ENCODE measurements around the gene SLC8A2. TPM values are rescaled to one million over a fixed set of nuclear protein-coding genes. Genes with fewer than 3 reads are reported as not detected.

SLC8A2 gene
- total RNA-seq, 1 donor from 2014 or later = 0.39 TPM

DNA sequence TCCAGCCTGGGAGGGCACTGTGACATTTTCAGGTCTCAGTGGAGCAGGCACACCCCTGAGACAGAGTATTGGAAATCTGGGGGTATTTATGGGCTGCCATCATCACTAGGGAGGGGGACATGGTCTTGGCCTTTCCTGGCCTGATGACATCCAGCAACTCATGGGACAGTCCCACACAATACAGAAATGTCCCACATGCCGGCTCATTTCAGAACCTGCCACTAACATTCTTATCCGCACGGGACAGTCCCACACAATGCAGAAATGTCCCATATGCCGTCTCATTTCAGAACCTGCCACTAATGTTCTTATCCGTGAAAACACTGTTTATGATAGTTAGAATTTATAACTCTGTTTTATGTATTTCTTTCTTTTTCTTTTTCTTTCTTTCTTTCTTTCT lies 9.8 kb downstream of the SLC8A2 start:
- intact Hi-C loops (cut with micrococcal nuclease) = no loop called here

DNA sequence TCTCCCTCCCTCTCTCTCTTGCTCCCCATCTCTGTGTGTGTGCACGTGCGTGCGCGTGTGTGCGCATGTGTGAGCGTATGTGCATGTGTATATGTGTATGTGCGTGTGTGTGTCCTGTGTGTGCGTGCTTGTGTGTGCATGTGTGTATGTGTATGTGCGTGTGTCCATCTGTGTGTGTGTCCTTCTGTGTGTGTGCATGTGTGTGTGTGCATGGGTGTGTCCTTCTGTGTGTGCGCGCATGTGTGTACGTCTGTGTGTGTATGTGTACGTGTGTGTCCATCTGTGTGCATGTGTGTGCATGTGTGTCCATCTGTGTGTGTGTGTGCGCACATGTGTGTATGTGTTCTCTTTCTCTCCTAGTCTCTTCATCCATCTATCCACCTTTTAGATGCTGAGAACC lies 12.2 kb downstream of the SLC8A2 start:
- intact Hi-C loops (cut with micrococcal nuclease) = no loop called here

DNA sequence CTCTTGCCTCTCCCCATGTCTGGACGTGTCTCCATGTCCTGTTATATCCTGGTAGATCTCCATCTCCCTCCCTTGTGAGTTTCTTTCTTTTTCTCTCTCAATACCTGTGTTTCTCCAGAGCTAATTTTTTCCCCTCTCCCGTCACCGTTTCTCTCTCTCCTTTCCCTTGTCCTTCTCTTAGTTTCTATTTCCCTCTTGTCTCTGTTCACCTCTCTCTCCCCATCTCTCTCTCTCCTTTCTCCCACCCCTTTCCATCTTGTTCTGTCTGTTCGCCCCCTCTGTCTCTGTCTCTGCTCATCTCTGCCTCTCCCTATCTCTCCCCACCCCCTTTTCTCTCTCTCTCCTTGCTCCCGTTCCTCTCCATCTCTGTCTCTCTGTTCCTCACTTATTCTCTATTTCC lies 13.0 kb downstream of the SLC8A2 start:
- intact Hi-C loops (cut with micrococcal nuclease) = no loop called here

DNA sequence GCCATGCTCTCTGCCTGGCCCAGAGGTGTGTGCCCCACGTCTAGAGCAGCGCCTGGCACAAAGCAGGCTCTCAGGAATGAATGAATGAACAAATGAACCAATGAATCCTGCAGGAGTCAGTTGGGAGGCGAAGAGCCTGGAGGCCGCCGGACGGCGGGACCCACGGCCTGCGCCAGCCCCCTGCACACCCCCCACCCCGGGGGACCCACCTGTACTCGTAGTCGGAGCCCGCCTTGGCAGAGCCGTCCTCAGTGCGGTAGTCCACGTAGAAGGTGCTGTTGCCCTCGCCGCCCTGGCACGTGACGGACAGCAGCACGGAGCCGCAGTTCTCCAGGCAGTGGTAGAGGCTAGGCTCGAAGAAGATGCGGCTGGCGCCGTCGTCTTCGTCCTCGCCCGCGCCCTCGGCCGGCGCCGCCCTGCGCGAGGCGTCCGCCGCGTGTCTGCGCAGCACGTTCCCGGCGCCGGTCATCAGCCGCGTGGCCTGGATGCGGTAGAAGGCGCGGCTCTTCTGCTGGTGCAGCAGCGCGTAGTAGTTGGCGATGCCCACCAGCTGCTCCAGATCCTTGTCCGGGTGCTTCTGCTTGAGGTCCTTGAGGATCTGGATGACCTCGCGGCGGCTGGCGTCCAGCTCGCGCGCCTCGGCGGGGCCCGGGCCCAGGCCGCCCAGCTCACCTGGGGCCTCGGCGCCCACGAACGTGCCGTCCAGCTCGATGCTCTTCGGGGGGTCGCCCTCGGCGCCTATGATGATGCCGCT lies 14.8 kb downstream of the SLC8A2 start:
- intact Hi-C loops (cut with micrococcal nuclease) = no loop called here

DNA sequence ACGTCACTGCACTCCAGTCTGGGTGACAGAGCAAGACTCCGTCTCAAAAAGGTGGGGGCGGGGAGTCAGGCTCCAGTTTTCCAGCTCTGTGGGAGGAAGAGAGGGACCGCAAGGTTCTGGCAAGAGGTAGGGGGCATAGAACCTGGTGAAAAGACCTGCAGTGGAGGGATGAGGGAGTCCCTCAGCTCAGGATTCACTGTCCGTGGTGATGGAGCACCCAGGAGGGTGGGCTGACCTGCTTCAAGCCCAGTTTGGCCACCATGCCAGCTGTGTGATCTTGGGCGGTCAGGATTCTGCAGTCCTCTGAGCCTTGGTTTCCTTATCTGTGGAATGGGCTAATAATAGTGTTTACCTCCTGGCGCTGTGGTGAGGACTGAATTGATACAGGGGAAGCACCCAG lies 21.2 kb downstream of the SLC8A2 start:
- intact Hi-C loops (cut with micrococcal nuclease) = no loop called here

DNA sequence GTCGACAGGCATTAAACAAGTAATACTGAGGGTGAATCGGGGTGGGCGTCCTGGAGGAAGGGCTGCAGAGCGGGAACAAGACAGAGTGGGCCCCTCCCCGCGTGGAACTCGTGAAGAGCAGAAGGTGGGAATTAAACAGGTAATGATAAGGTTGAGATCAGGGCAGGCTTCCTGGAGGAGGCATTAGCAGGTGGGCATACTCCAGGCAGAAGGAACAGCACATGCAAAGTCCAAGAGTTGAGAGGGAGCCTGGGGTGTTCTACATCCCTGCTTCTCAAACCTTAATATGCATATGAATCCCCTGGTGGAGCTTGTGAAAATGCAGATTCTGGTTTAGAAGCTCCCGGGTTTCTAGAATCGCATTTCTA lies 23.3 kb downstream of the SLC8A2 start:
- intact Hi-C loops (cut with micrococcal nuclease) = no loop called here

DNA sequence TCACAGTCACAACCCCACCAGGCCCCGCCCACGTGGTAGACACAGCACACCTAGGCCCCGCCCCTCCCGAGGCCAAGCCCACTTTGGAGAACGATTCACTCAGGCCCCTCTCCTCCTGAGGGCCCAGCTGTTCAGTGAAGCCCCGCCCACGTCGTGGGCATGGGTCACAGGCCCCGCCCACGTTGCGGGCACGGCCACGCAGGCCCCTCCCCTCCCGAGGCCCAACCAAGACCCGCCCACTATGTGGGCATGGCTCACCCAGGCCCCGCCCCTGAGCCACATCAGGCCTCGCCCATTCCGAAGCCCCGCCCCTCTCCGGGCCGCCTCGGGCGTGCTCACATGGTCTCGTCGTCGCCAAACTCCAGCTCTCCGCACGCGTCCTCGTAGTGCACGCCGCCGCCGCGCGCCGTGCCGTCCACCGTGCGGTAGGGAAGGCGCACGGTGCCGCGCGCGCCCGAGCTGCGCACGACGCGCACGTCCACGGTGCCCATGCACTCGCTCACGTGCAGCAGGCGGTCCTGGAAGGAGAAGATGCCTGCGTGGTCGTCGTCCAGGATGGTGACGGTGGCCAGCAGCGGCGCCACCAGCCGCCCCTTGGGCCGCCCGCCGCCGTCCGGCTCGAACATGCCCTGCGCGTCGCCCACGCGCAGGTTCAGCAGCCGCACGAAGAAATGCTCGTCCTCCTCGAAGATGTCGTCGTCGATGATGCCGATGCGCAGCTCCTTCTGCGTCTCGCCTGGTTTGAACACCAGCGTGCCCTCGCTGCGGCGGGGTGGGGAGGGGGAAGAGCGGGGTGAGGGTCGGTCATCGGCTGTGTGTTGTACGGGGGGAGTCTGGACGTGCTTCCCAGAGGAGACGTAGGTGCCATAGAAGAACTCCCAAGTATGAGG lies 24.0 kb downstream of the SLC8A2 start:
- intact Hi-C loops (cut with micrococcal nuclease) = no loop called here

DNA sequence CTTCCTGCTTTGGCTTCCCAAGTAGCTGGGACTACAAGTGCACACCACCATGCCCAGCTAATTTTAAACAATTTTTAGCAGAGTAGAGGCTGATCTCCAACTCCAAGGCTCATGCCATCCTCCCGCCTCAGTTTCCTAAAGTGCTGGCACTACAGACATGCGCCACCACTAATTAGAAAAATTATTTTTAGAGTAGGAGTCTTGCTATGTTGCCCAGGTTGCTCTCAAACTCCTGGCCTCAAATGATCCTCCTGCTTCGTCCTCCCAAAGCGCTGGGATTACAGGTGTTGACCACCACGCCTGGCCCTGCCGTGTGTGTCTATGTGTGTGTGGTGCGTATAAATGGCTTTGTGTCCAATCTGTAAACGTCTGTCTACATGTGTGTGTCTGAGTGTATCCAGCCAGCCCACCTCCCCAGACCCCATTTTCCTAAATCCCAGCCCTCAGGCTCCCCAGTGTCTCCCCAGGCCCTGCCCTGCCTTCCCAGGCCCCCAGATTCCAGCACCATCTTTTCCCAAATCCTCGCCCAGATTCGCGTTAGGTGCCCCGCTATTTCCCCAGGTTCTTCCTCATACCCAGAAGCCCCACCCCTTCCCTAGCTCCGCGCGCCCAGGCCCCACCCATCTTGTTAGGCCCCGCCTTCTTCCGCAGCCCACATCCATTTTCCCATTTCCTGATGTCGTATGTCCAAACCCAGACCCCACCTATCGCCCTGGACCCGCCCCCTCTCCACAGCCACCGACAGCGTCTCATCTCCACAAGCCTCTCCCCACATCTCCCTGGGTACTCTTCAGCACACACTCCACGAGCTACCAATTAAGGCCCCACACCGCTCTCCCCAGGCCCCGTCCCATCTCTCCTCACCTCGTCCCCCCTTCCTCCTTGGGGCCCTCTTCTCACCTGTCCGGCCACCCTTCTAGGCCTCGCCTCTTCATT lies 24.9 kb downstream of the SLC8A2 start:
- intact Hi-C loops (cut with micrococcal nuclease) = no loop called here

DNA sequence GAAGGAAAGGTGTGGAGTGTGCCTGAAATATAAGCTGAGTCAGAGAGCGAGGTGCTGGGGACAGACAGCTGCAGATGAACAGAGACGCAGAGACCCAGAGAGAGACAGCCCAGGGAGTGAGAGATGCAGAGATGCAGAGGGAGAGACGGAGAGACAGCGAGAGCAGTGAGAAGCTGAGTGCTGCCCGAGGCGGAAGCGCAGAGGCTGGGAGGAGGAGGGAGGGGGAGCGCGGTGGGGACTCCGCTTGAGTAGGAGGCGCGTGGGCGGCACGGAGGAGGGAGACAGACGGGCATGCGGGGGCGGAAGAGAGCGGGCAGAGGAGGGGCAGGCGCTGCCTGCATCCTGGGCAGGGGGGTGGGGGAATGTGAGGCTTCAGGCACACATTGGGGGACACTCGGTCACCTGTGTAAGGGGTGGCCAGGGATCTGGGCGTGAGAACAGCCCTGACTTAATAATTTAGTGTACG lies 25.7 kb downstream of the SLC8A2 start:
- intact Hi-C loops (cut with micrococcal nuclease) = loop anchor here (2.0 kb wide), 1 partner anchor 27 kb away; no protein-coding TSS in a partner anchor

DNA sequence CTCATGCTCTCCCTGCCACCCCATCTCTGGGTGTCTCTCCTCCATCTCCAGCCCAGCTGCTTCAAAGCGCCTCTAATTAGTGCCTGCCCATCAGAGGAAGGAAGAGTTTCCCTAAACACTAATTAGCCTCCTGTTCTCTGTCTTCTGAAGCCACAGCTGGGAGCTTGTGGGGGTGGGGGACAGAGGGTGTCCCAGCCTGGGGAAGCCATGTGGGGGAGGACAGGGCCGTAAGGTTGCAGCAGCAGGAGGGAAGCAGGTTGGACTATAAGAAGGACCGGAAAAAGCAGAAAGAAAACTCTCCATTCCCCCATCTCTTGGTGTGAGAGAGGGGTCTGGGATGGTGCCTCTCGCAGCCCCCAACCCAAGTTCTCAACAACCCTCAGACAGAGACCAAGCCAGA lies 26.2 kb downstream of the SLC8A2 start:
- intact Hi-C loops (cut with micrococcal nuclease) = loop anchor here (2.0 kb wide), 1 partner anchor 27 kb away; no protein-coding TSS in a partner anchor

DNA sequence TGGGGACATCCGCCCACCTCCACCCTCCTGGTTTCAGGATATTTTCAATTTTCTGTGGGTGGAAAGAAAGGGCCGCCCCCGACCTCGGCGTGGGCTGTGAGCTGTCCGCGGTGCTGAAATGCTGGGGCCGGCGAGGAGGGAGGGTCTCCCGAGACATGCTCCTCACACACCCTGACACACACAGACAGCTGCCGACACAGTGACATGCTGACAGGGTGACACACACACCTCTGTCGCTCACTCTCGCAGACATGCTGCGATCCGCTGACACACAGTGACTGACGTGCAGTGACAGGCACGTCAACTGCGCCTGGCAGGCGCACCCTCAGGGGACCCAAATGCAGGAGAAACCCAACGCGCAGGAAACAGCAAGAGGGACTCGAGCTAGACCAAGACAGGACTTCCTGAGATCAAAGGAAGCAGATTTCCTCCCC lies 27.3 kb downstream of the SLC8A2 start:
- intact Hi-C loops (cut with micrococcal nuclease) = loop anchor here (2.0 kb wide), 1 partner anchor 28 kb away; no protein-coding TSS in a partner anchor

DNA sequence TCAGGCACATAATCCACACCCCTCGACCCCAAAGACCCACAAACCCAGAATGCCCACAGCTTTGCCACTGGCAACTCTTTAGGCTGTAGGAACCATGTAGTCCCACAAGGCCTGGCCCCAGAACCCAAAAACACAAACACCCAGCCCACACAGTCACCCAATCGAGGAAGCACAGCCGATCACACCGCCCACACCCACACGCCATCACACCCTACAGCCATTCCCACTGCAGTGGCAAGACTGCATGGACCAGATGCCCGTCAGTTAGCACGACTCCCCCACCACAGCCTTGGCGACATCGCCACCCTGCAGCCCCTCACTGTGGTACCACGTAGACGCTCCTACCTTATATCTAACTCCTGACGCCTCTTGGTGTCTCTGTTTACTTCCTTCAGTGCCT lies 28.4 kb downstream of the SLC8A2 start:
- intact Hi-C loops (cut with micrococcal nuclease) = no loop called here

DNA sequence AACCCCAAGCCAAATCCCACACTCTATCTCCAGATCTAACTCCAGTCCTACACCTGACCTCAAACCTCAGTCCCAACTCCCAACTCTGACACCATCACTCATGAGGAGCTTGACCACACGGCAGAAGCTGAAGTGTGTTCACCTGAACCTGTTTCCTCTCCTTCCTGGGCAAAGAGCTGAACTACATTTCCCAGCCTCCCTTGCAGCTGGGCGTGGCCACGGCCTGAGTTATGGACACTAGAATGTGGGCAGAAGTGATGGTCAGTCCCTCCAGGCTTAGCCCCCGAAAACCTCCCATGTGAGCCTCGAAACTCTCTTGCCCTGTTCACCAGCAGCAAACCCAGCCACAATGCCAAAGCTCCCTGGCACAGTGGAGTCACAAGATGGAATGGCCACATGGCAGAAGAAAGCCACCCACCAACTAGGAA lies 32.9 kb downstream of the SLC8A2 start:
- intact Hi-C loops (cut with micrococcal nuclease) = no loop called here

DNA sequence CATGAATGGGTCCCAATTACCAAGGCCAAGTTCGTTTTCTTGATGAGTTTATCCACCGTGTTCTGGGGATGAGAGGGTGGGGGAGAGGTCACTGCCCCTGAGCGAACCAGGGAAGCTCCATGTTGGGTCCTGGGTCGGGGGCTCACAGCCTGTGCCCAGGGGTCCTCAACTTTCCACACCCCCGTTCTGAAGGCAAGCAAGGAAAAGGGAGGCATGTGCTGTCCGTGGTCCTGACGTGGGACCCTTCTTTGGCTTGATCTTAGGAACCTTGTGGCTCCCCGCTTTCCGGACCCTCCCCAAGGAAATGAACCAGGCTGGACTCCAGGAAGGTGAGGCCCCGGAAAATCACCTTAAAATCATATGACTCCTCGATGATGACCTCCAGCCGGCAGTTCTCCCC lies 34.2 kb downstream of the SLC8A2 start:
- intact Hi-C loops (cut with micrococcal nuclease) = loop anchor here (2.0 kb wide), 3 partner anchors 47 to 173 kb away; partner anchors contain the start of genes KPTN and NAPA

DNA sequence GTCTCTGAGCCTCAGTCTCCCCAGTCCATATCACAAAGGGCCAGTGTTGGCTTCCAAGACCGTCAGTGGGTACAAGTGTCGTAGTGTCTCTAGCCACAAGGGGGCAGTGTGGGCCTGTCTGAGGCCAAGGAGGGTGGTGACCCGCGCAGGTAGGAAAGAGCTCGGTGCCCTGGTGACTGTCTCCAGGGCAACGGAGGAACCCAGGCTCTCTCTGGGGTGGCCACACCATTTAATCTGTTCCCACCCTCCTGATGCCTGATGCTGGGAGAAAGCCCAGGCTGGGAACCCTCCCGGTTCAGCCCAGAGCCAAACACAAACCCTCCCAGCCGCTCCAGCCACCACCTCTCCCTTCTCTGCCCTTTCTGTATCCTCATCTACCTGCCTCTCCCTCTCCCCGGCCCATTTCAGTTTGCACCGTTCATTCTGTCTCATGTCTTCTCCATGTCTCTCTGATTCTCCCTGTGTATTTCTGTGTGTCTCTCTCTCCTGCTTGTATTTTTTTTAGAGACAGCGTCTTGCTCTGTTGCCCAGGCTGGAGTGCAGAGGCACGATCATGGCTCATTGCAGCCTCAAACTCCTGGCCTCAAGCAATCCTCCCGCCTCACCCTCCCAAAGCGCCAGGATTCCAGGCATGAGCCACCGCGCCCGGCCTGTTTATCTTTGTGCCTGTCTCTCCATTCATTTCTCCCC lies 34.8 kb downstream of the SLC8A2 start:
- intact Hi-C loops (cut with micrococcal nuclease) = loop anchor here (1.0 to 2.0 kb wide), 5 partner anchors 48 to 270 kb away; partner anchors contain the start of genes KPTN and NAPA

DNA sequence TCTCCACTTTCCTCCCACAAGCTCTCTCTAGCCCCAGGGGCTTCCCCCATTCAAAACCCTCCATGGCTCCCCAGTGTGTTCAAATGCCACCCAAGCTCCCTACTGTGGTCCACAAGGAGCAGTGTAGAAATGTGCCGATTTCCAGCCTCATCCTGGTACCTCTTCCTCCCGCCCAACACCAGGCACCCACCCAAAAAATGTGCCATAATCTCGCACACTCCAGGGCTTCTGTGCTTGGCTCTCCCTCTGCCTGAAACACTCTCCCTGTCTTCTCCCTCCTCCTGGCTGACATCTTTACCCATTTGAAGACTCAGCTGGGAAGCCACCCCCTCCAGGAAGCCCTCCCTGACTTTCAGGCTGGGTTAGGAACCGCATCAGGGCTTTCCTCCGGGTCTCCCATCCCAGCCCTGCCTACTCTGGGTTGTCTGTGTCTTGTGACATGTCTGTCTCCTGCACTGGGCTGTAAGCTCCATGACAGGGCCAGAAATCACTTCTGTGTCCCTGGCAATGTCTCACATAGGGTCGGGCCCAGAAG lies 35.7 kb downstream of the SLC8A2 start:
- intact Hi-C loops (cut with micrococcal nuclease) = loop anchor here (1.0 to 2.0 kb wide), 5 partner anchors 49 to 271 kb away; partner anchors contain the start of genes KPTN and NAPA

DNA sequence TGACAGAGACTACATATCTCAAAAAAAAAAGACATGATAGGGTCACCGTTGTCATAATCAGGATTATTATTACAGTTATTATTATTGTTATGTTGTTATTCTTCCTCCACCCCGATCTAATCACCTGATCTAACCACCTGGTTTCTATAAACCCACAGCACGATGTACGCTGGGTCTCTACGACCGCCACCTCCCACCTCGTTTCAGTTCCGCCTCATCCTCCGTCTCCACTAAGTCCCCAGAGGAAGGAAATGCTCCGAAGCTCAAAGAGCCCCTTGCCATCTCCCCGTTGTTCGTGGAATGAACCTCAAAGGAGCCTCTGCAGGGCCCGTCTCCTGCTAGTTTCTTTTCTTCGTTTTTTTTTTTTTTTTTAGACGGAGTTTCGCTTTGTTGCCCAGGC lies 36.5 kb downstream of the SLC8A2 start:
- intact Hi-C loops (cut with micrococcal nuclease) = no loop called here

DNA sequence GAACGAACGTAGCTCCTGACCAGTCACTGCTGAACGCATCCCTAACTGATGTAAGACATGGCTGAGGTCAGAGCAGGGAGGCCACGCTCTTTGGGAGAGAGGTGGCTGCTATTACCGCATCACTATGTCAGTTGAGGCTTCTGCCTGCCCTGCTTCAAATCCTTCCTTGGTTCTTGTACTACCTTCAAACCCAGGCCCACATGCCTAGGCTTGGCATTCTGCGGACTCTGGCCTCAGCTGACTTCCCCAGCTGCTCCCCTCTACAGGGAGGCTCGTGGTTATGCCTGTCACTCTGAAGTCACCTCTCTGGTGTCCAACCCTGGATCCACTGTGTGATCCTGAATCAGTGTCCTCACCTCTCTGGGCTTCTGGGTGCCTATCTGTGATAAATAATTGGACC lies 37.6 kb downstream of the SLC8A2 start:
- intact Hi-C loops (cut with micrococcal nuclease) = no loop called here

DNA sequence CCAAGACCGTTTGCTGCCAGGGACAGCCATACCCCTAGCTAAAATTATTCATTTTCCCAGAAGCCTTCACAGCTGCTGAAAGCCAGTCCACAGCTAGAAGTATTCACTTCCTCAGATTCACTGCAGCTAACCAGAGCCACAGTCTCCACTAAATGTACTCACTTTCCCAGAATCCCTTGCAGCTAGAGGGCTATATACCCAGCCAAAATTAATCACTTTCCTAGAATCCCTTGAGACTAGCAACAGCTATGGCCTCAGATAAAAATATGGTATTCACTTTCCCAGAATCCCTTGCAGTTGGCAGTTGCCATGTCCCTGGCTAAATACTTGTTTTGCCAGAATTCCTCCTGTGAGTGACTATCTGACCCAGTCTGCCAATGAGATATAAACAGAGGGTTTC lies 38.6 kb downstream of the SLC8A2 start:
- intact Hi-C loops (cut with micrococcal nuclease) = no loop called here

DNA sequence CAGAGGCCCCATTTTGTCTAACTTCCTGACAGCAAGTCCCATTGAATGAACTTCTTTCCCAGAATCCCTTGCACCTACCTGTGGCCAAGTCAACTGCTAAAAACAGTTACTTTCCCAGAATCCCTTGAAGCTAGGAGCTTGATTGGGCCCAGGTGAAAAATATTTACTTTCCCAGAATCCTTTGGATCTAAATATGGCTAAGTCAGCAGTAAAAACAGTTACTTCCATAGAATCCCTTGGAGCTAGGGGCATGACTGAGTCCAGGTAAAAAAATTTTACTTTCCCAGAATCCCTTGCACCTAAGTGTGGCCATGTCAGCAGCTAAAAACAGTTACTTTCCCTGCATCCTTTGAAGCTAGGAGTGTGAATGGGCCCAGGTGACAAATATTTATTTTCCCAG lies 39.2 kb downstream of the SLC8A2 start:
- intact Hi-C loops (cut with micrococcal nuclease) = no loop called here

Data from T-helper 2 cell treated with Interferon-gamma antibody and Interleukin-4, amounts not matched to agents 100 ng/mL and 5 ng/mL, for 36 hours (primary cell).